Activated CD8-positive, alpha-beta T cell treated with anti-CD3 and anti-CD28 coated beads, Interleukin-2, amount 10 ng/mL, durations not matched to agents 7 days and 5 days (primary cell): ENCODE data around the gene HES7. TPM values are rescaled to one million over a fixed set of nuclear protein-coding genes. Genes with fewer than 3 reads are reported as not detected.
A peak's percentile ranks its signal among the peaks of the same experiment; 100 is the strongest.
"Not testable (repeated sequence)": the region's sequence is repeated elsewhere in the genome, so short reads cannot be mapped to it uniquely, and the experiment has no call there.

Source experiments
- ATAC-seq: fragments of 150-1000 bp; cut with Tn5 transposase; one replicate; pipeline ENCODE4 v1.10.0; 2021; ENCODE audit warnings: moderate library complexity
- CTCF ChIA-PET: fragments of 350-600 bp; sonication (Branson Sonifier 250); formaldehyde crosslinking; loops from one replicate; lab custom pipeline; 2021; ENCODE audit warnings: antibody characterized with exemption; lab: Charles Lee
- POLR2A ChIA-PET: fragments of 350-600 bp; sonication (Branson Sonifier 250); formaldehyde crosslinking; loops from one replicate; lab custom pipeline; 2021; ENCODE audit warnings: antibody characterized with exemption; lab: Charles Lee
- DNase-seq: peaks from one replicate; pipeline ENCODE4 v3.0.0-alpha.2; 2020
- H3K27ac Mint-ChIP-seq: one replicate; pipeline ENCODE4 v1.8.0; 2021; ENCODE audit warnings: mild to moderate bottlenecking, mixed read lengths
- H3K27me3 Mint-ChIP-seq: one replicate; pipeline ENCODE4 v1.8.0; 2021; ENCODE audit warnings: low read depth, mixed read lengths
- H3K36me3 Mint-ChIP-seq: one replicate; pipeline ENCODE4 v1.8.0; 2021; ENCODE audit warnings: low read depth, mixed read lengths
- H3K4me1 Mint-ChIP-seq: one replicate; pipeline ENCODE4 v1.8.0; 2021; ENCODE audit warnings: low read depth, mixed read lengths
- H3K4me3 Mint-ChIP-seq: one replicate; pipeline ENCODE4 v1.8.0; 2021; ENCODE audit warnings: mild to moderate bottlenecking, mixed read lengths
- H3K9me3 Mint-ChIP-seq: one replicate; pipeline ENCODE4 v1.8.0; 2022; ENCODE audit warnings: mixed read lengths; ENCODE audit not compliant: insufficient read depth
- total RNA-seq, 2 experiments: library from RNA; stranded (reverse); gene quantifications; one replicate each; pipeline ENCODE4 v1.2.3, GENCODE V29; 2021

The HES7 gene
- total RNA-seq, 2 experiments from 2014 or later, result 0.29 TPM; not detected in 1

DNA sequence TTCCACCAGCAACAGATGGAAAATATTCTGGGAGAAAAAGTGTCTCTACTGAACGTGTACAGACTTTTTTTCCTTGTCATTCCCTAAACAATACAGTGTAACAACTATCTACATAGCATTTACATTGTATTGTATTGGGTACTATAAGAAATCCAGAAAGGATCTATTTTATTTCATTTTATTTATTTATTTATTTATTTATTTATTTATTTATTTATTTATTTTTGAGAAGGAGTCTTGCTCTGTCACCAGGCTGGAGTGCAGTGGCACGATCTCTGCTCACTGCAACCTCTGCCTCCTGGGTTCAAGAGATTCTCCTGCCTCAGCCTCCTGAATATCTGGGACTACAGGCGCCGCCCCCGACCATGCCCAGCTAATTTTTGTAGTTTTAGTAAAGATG lies 46.0 kb downstream of the HES7 start:
- DNase-seq, ATAC-seq, H3K4me3 Mint-ChIP-seq, H3K36me3 Mint-ChIP-seq, H3K27ac Mint-ChIP-seq, H3K9me3 Mint-ChIP-seq, POLR2A ChIA-PET: not testable (repeated sequence)
- Mint-ChIP-seq H3K27me3 (peaks cover 31% of the 10 kb centered on the region), H3K4me1 (peaks cover 35% of the 10 kb centered on the region)
- CTCF ChIA-PET, result interaction anchor here (1.8 to 12.0 kb wide), 6 partner anchors 11 to 40 kb away, joined by 5 to 319 read pairs (median 23); partner anchors contain the start of gene ALOXE3

DNA sequence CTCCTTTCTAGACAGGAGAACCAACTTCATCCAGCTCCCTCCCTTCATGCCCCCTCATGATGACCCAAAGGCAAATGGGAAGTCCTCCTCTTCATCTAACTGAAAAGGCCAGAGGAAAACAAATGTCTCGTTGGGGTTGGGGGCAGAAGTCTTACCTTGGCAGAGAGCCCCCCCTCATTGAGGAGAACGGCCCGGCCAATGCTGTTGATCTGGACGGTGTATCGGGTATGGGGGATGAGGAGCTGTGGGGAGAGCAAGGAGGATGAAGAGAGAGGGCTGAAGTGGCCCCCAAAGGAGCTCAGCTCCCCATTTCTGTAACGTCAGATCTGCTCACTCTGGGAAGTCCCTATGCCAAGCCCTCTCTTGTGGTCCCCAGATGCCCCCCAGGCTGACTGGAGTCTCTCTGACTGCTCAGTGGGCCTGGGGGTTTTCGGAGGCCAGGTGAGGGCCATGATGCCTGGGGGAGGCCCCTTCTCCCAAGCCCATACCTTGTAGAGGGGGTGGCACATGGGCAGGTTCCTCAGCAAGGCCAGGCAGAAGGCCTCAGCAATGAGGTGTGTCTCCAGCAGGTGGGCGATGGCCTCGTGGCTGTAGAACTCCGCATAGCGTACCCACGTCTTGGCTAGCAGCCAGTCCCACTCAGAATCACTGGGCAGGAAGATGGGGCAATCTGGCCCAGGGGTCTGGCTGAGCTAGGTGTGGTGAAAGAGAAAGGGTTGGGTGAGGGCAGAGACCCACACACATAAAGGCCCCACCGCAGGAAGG lies 47.2 kb downstream of the HES7 start:
- Mint-ChIP-seq H3K4me1 (peaks cover 40% of the 10 kb centered on the region), H3K4me3 (no peak overlapping the region), H3K27ac (no peak overlapping the region), H3K27me3 (peaks cover 40% of the 10 kb centered on the region), H3K9me3 (no peaks in the 10 kb centered on the region), H3K36me3 (peaks cover 2% of the 10 kb centered on the region)
- DNase-seq, result no peak
- ChIA-PET POLR2A (interaction anchor here (1.4 kb wide), 1 partner anchor 97 kb away, joined by 5 read pairs; no protein-coding TSS in a partner anchor), CTCF (interaction anchor here (4.8 to 12.0 kb wide), 2 partner anchors 15 to 18 kb away, joined by 41 to 319 read pairs; no protein-coding TSS in a partner anchor)
- no peak for ATAC-seq

DNA sequence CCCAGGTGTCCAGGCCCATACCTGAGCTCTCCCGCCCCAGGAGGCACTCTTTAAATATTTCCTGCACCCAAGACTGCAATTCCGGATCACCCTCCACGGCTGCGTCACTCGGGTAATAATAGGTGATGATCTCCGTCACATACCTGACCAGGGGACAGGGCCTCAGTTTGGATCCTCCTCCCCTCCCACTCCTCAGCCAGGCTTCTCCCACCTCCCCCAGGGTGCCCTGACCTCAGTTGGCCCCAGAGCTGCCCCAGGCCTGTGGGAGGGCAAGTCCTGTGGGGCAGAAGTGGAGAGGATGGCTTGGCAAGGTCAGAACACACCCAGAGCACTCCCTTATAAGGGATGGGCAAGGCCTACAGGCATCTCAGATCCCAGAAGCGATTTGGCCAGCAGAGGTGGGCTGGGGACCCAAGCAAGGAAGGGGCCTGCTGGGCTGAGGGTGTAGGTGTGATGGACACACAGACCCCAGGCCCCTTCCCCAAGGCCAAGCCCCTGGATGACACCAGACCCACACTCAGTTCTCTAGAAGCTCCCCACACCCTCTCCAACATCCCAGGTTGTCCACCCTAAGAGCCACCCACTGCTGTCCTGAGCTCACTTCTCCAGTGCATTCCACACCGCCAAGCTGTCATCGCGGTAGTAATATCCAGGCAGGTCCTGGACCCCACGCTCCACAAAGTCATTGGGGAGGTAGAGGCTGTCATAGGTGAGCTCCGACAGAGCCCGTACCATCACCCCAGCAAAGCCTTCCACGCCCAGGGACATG lies 48.1 kb downstream of the HES7 start:
- POLR2A ChIA-PET, result interaction anchor here (1.4 kb wide), 1 partner anchor 98 kb away, joined by 5 read pairs; no protein-coding TSS in a partner anchor
- no peak for DNase-seq
- Mint-ChIP-seq H3K4me1 (peaks cover 38% of the 10 kb centered on the region), H3K36me3 (peaks cover 2% of the 10 kb centered on the region), H3K4me3 (no peak overlapping the region), H3K27ac (no peak overlapping the region), H3K27me3 (peaks cover 47% of the 10 kb centered on the region), H3K9me3 (no peaks in the 10 kb centered on the region)
- no peak for ATAC-seq
- CTCF ChIA-PET, result interaction anchor here (1.9 to 12.0 kb wide), 5 partner anchors 16 to 225 kb away, joined by 5 to 319 read pairs (median 41); partner anchors contain the start of gene ALOXE3

DNA sequence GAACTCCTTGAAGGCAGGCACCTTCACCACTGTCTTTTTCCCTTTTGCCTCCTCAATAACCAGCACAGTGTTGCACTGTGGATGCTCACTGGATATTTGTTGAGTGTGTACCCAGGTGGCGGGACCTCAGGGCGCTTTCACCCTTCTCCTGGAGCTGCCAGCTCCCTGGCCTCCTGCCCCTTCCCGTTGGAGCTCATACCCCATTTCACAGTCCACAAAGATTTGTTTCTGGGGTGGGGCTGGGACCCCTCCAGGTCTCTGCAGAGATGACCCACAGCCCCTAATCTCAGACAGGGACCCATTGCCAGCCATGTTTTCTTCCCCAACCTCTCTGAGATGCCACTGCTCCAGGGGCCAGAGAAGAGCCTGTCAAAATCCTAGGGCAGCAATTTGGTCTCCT lies 48.8 kb downstream of the HES7 start:
- no peak for ATAC-seq
- Mint-ChIP-seq H3K4me3 (no peak overlapping the region), H3K4me1 (peaks cover 31% of the 10 kb centered on the region), H3K36me3 (no peaks in the 10 kb centered on the region), H3K27ac (no peak overlapping the region), H3K9me3 (no peaks in the 10 kb centered on the region), H3K27me3 (peaks cover 52% of the 10 kb centered on the region)
- no peak for DNase-seq
- POLR2A ChIA-PET, result interaction anchor here (2.1 kb wide), 1 partner anchor 98 kb away, joined by 15 read pairs; no protein-coding TSS in a partner anchor
- CTCF ChIA-PET, result interaction anchor here (0.8 to 12.0 kb wide), 11 partner anchors 11 to 226 kb away, joined by 3 to 319 read pairs (median 10); partner anchors contain the start of genes ALOXE3 and HES7

DNA sequence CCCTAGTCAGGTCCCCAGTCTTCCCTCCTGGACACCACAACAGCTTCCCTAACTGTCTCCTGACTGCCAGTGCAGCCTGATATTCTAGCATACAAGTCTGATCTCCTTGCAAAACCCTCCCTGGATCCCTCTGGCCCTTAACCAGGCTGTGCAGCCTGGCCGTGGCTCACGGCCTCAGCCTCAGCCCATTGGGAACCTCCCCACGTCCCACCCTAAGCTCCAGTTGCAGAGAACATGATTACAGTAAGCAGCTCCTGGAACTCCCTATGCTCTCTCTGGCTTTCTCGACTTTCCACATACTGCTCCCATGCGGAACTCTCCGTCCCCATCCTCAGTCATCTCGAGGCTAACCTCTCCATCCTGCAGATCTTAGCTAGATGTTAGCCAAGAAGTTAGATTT lies 49.4 kb downstream of the HES7 start:
- ATAC-seq, result no peak
- Mint-ChIP-seq H3K9me3 (no peaks in the 10 kb centered on the region), H3K4me3 (no peak overlapping the region), H3K27me3 (peaks cover 52% of the 10 kb centered on the region), H3K36me3 (no peaks in the 10 kb centered on the region), H3K4me1 (peaks cover 26% of the 10 kb centered on the region), H3K27ac (no peak overlapping the region)
- CTCF ChIA-PET, result interaction anchor here (0.8 to 12.0 kb wide), 28 partner anchors 9 to 368 kb away, joined by 3 to 319 read pairs (median 6); partner anchors contain the start of genes ALOXE3, HES7 and SLC25A35
- POLR2A ChIA-PET, result interaction anchor here (2.1 kb wide), 1 partner anchor 99 kb away, joined by 15 read pairs; no protein-coding TSS in a partner anchor
- no peak for DNase-seq

DNA sequence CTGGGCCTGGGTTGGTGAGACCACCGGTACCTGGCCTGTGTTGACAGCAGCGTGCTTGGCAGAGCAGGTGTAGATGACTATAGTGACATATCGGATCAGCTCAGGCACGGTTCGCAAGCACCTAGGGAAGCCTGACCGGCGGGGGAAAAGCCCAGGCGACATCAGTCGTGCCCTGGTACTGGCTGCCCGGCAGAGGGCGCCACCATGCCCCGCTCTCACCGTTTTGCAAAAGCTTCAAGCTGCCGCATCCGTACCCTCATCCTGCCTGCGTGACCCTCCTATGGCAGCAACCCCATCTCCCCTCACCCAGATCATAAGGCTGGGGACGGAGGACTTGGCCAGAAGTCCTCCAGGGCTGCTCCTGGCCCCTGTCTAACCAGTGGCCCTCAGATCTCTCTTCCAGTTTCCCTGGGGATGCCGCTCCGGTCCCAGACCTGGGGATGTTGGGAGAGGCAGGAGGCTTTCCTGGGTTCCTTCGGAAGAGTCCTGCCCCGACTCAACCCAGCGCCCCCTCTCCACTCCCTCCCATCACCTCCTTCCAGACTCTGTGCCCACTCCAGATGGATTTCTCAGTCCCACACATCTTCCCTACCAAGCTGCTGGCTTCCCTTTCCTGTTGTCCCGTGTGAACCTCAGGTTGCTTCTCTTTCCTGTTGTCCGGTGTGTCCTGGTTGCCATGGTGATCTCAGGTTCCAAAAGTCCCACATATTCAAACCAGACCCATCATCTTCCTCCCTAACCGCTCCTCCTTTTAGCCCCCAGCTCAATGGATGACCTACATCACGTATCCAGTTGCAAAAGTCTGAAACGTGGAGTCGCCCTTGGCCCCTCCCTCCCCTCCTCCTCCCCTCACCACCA lies 50.0 kb downstream of the HES7 start:
- H3K36me3 Mint-ChIP-seq, result no peaks in the 10 kb centered on the region
- H3K27me3 Mint-ChIP-seq, result peaks cover 52% of the 10 kb centered on the region
- POLR2A ChIA-PET, result interaction anchor here (2.1 kb wide), 1 partner anchor 100 kb away, joined by 15 read pairs; no protein-coding TSS in a partner anchor
- no peak overlapping the region for H3K27ac Mint-ChIP-seq
- H3K9me3 Mint-ChIP-seq, result no peaks in the 10 kb centered on the region
- peak; percentile 87 for ATAC-seq
- peak overlapping the region; percentile 54 for H3K4me3 Mint-ChIP-seq
- DNase-seq, result peak; percentile 87
- peaks cover 22% of the 10 kb centered on the region for H3K4me1 Mint-ChIP-seq
- CTCF ChIA-PET, result interaction anchor here (0.6 to 12.0 kb wide), 42 partner anchors 10 to 953 kb away, joined by 3 to 319 read pairs (median 4); partner anchors contain the start of genes ALOXE3, HES7 and SLC25A35

DNA sequence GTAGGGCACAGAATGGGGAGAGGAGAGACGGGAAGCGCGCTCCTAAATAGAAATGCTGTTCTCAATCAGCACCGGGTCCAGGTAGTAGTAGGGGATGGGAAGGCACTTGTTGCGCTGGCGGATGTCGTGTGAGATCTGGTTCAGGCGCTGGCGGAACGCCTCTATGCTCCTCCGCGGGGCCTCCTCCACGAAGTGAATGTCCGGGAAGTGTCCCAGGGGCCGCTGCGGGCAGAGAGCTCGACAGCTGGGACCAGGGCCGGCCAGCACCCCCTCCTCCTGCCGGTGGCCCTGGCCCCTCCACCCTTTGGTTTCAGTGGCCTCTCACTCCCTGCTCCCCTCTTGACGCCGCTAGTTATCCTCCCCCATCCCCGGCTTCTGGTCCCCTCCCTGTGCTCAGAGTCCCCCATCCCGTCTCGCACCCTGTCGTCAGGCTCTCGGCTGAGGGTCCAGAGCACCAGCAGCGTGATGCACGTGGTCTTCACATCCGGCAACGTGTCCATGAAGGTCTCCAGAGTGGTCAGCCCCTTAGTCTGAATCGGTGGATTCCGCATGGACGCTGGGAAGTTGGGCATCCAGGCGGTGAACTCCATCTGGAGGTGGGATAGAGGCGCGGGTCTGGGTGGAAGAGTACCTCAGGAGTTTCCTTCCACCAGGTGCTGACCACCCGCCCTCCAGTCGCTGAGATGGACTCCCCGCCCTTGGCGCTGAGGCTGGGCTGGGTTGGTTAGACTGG lies 51.0 kb downstream of the HES7 start:
- Mint-ChIP-seq H3K27me3 (peaks cover 52% of the 10 kb centered on the region), H3K36me3 (no peaks in the 10 kb centered on the region), H3K4me1 (peaks cover 22% of the 10 kb centered on the region), H3K27ac (no peak overlapping the region), H3K4me3 (peak overlapping the region; percentile 25), H3K9me3 (no peaks in the 10 kb centered on the region)
- ChIA-PET CTCF (interaction anchor here (1.0 to 12.0 kb wide), 28 partner anchors 11 to 367 kb away, joined by 3 to 319 read pairs (median 6); partner anchors contain the start of genes ALOXE3, HES7 and SLC25A35), POLR2A (interaction anchor here (2.1 kb wide), 1 partner anchor 101 kb away, joined by 15 read pairs; no protein-coding TSS in a partner anchor)
- ATAC-seq (peak; percentile 37), DNase-seq (peak; percentile 47)

DNA sequence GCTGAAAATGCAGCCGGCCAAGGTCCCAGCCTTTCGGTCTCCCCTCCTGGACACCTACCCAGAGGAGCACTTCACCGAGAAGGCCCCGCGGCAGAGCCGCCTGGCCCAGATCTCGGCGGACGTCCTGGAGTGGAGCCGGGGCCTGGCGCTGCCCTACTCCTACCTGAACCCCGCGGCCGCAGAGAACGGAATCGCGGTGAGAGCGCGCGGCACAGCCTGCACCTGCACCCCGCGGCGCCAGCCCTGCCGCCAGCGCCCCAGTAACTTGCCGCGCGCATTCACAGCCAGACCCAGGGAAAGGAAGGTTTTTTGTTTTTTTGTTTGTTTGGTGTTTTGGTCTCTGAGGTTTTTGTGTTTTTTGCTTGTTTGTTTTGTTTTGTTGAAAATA lies 51.6 kb downstream of the HES7 start:
- Mint-ChIP-seq H3K36me3 (no peaks in the 10 kb centered on the region), H3K4me3 (peak overlapping the region; percentile 25), H3K27me3 (peaks cover 50% of the 10 kb centered on the region), H3K4me1 (peaks cover 22% of the 10 kb centered on the region), H3K27ac (no peak overlapping the region), H3K9me3 (no peaks in the 10 kb centered on the region)
- ChIA-PET POLR2A (no interaction called here), CTCF (interaction anchor here (2.4 to 12.0 kb wide), 2 partner anchors 11 to 14 kb away, joined by 15 to 319 read pairs; no protein-coding TSS in a partner anchor)
- no peak for DNase-seq
- ATAC-seq, result peak; percentile 34

DNA sequence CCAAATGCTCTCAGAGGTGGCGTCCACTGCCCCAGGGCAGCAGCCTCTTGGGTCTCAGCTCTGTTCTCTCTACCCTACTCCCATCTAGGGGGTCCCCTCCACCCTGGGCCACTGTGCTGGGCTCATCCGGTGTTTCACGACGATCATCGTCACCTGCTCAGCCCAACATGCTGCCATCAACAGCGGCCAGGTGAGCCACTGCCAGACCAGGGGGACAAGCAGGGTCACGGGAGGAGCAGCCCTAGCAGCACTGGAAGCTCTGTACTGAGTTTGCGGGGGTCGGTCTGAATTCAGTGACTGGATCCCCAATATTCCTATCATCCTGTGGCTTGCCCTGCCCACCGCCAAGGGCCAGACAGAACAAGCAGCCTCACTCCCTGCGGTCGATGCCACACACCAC lies 52.4 kb downstream of the HES7 start:
- ChIA-PET POLR2A (no interaction called here), CTCF (interaction anchor here (0.9 to 12.0 kb wide), 6 partner anchors 8 to 150 kb away, joined by 3 to 319 read pairs (median 6); no protein-coding TSS in a partner anchor)
- H3K27ac Mint-ChIP-seq, result no peak overlapping the region
- H3K27me3 Mint-ChIP-seq, result peaks cover 50% of the 10 kb centered on the region
- H3K36me3 Mint-ChIP-seq, result no peaks in the 10 kb centered on the region
- no peak overlapping the region for H3K4me3 Mint-ChIP-seq
- DNase-seq (no peak), ATAC-seq (no peak)
- H3K4me1 Mint-ChIP-seq, result peaks cover 22% of the 10 kb centered on the region
- H3K9me3 Mint-ChIP-seq, result no peaks in the 10 kb centered on the region
